NCI-H748 treated with DMSO at 0.1 percent for 48 hours (cell line): ENCODE data around the gene ERC1.
A peak's percentile ranks its signal among the peaks of the same experiment; 100 is the strongest.
"Not testable (repeated sequence)": the region's sequence is repeated elsewhere in the genome, so short reads cannot be mapped to it uniquely, and the experiment has no call there.

Experiments
- DNase-seq: peaks from one replicate; lab custom pipeline; 2025; lab: John Stamatoyannopoulos, UW

Gene ERC1

GRCh38 chr12:1126091-1126490 lies 135.1 kb downstream of the ERC1 start:
- no peak for DNase-seq

- no peak for DNase-seq
Observed at GRCh38 chr12:1127021-1127420, 136.0 kb downstream of the ERC1 start.

DNA sequence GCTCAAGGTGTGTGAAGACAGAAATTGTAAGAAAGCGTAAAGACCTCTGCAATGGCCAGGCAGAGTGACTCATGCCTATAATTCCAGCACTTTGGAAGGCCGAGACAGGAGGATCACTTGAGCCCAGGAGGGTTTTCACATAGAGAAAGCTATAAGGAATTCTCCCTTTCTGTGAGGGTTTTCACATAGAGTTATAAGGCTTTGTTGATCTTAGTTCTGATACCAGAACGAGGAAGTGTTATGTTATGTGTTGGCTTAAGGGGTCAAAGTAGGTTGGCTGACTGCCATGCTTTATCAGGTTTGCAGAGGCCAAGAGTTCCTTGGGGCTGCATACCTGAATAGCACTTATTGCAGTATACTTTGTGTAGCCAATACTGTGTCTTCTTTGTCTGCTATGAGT lies 139.1 kb downstream of the ERC1 start:
- DNase-seq = no peak

DNA sequence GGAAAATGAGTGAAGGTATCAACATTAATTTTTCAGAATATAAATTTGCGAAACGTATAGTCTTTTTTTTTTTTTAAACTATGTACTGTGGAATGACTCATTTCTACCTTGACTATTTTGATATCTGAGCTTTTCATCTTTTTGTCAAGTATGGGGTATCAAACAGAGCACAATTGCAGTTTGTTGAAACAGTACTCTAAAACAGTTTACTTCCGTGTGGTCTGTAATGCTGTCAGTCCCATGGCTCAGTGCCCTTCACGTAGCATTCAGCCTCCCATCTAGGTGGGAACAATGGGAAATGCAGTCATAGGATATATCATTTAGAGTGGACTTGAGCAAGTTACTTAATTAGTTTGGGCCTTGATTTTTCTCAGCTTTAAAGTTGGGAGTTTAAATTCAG lies 139.5 kb downstream of the ERC1 start:
- DNase-seq = no peak

- no peak for DNase-seq
Observed at GRCh38 chr12:1131811-1132224, 140.8 kb downstream of the ERC1 start.

- DNase-seq = no peak
Observed at GRCh38 chr12:1132311-1132710, 141.3 kb downstream of the ERC1 start.

GRCh38 chr12:1138691-1139090 lies 147.7 kb downstream of the ERC1 start:
- DNase-seq = no peak

DNA sequence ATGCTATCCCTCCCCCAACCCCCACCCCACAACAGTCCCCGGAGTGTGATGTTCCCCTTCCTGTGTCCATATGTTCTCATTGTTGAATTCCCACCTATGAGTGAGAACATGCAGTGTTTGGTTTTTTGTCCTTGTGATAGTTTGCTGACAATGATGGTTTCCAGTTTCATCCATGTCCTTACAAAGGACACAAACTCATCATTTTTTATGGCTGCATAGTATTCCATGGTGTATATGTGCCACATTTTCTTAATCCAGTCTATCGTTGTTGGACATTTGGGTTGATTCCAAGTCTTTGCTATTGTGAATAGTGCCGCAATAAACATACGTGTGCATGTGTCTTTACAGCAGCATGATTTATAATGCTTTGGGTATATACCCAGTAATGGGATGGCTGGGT lies 155.7 kb downstream of the ERC1 start:
- not testable (repeated sequence) for DNase-seq

DNA sequence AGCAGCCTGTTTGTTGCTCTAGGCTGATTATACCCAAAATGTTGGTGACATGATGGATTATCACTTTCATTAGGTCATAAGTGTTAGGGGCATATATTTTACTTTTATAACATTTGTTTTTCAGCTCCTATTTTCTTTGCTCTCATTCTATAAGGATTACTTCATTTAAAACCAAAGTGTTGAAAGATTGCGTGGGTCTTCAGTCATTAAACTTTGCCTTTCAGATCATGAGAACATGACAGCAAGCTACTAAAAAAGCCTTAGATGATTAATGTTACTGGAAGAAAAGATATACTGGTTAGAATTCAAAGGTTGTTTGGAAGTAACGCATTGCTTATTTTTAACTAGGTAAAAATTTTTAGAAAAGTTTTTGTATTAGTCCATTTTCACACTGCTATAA lies 156.8 kb downstream of the ERC1 start:
- no peak for DNase-seq

DNA sequence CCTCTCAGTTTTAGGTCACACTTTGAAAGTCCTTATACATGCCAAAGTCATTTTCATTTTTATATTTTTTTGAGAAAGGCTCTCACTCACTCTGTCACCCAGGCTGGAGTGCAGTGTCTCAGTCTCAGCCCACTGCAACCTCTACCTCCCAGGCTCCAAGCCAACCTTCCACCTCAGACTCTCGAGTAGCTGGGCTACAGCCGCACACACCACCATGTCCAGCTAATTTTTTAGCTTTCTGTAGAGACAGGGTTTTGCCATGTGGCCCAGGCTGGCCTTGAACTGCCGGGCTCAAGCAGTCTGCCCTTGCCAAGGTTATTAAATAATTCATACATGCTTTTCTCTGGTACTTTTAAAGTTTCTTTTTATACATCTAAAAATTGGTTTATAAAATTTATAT lies 166.0 kb downstream of the ERC1 start:
- DNase-seq = no peak

DNA sequence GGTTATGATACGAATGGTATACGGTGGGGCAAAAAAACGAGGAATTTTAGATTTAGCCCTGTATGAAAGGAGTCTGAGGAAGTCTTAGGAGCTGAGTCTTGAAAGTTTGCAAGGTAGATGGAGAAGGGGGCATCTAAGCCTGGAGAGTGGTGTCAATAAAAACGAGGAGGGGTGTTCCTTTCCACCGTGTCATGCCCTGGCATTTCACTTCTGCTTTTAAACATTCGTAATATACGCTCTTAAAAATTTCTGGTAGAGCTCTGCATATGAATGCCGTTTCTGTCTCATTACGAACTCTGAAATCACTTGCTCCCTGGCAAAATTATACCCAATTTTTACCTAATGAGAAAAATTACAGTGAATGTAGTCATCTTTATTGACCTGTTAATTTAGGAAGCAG lies 170.2 kb downstream of the ERC1 start:
- no peak for DNase-seq

- DNase-seq = peak; percentile 26
Observed at GRCh38 chr12:1162081-1162760, 171.2 kb downstream of the ERC1 start.

DNA sequence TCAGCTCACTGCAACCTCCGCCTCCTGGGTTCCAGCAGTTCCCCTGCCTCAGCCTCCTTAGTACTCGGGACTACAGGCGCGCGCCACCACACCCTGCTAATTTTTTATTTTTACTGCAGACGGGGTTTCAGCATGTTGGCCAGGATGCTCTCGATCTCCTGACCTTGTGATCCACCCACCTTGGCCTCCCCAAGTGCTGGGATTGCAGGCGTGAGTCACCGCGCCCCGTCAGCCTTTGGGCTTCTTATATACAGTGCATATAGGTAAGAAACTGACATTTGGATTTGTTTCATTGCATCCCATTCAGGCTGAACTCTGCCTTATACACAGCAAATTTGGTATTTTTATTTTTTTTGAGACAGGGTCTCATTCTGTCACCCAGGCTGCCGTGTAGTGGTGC lies 176.8 kb downstream of the ERC1 start:
- no peak for DNase-seq

- peak; percentile 39 for DNase-seq
Observed at GRCh38 chr12:1170411-1170810, 179.4 kb downstream of the ERC1 start.

GRCh38 chr12:1171657-1172408 lies 180.8 kb downstream of the ERC1 start:
- peak; percentile 86 for DNase-seq

GRCh38 chr12:1173781-1174617 lies 183.0 kb downstream of the ERC1 start:
- DNase-seq = peak; percentile 81

DNA sequence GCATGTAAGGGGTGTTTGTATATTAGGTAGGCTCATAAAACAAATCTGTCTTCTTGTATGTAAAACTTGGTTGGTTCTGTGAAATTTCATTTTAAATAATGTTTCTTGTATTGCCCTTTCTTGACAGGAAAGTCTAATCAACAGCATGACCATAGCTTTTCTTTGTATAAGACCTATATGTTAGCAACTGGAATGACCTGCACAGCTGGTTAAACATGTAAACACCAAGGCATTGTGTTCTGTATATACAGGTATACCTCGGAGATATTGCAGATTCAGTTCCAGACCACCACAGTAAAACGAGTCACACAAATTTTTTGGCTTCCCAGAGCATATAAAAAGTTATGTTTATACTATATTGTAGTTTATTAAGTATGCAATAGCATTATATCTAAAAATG lies 183.6 kb downstream of the ERC1 start:
- DNase-seq = peak; percentile 7

- no peak for DNase-seq
Observed at GRCh38 chr12:1176191-1176590, 185.2 kb downstream of the ERC1 start.

DNA sequence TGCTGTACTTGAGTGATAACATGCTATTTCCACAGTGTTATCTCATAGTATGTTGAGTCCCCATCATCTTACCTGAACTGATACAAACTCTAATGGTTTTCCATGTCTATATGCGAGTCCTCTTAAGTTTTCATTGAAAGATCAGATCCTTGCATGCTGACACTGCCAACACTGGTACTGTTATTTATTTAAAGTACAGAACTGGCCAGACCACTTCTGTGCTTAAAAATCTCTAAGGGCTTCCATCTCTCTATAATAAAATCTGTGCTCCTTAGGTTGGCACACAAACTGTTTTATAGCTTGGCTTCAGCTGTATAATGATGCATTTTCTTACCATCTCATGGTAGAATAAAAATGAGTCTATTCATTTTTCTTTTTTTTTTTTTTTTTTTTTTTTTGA lies 188.1 kb downstream of the ERC1 start:
- no peak for DNase-seq

GRCh38 chr12:1182069-1182468 lies 191.0 kb downstream of the ERC1 start:
- DNase-seq = no peak

GRCh38 chr12:1184402-1184801 lies 193.4 kb downstream of the ERC1 start:
- DNase-seq = no peak

DNA sequence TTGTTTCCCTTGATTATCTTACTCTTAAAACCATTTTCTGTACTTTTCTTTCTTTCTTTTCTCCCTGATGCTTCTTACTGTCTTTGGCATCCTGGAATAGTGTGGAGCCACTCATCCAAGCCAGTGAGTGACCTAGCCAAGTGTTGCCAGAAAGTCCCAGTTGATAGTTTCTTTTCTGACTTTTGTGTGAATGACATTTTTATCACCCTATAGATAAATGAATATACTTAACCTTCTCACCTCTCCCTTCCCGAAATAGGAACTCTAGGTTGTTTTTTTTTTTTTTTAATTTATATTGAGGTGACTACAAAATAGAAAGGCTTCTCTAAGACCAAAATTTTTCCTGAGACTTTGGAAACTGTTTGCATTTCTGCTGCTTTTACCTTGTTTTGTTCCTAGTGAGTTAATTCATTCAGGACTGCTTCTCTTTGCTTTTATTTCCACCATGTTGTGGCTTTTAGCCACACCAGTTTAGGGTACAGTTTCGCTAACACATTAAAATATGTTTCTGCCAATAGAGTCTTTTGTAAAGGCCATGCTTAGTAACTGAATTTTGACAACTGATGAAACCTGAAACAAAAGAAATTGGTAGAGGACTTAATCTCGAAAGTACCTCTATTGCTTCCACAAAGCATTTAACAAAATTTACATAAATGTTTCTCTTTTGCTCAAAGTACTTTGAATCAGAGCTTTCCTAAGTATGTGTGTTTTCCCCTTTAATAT lies 194.6 kb downstream of the ERC1 start:
- no peak for DNase-seq
